Liver (tissue), 3 donors: ENCODE results near the gene IQSEC2.

ENCODE experiments used
- GABPA ChIP-seq, 2 donors: IDR thresholded peaks in 1 of 2; conservative IDR thresholded peaks in 1 of 2; 2 replicates each; pipeline ENCODE4 v1.6.1; 2016; ENCODE audit warnings: antibody characterized with exemption in 2 of 2, mild to moderate bottlenecking in 1 of 2, moderate library complexity in 1 of 2
- JUND ChIP-seq, 2 donors: IDR thresholded peaks; 2 replicates each; pipeline ENCODE4 v1.6.1; 2016; ENCODE audit warnings: antibody characterized with exemption in 2 of 2
- RXRA ChIP-seq, 2 donors: IDR thresholded peaks; 2 replicates each; pipeline ENCODE4 v1.6.1; 2017 to 2018; ENCODE audit warnings: antibody characterized with exemption in 2 of 2, mild to moderate bottlenecking in 1 of 2
- SP1 ChIP-seq: IDR thresholded peaks from 2 replicates; pipeline ENCODE4 v1.6.1; 2018; ENCODE audit warnings: antibody characterized with exemption, mild to moderate bottlenecking
- TAF1 ChIP-seq: conservative IDR thresholded peaks from 2 replicates; pipeline ENCODE4 v1.6.1; 2016; ENCODE audit warnings: antibody characterized with exemption, mild to moderate bottlenecking
- YY1 ChIP-seq: IDR thresholded peaks from 2 replicates; pipeline ENCODE4 v1.6.1; 2016; ENCODE audit warnings: antibody characterized with exemption, mild to moderate bottlenecking
- TF ChIP-seq, protein P1 (sequence below): fragments of 150-350 bp; IDR thresholded peaks from 2 replicates; pipeline ENCODE4 v1.5.1; 2017; ENCODE audit warnings: improper control_type of control experiment, low read depth, low read length; ENCODE audit not compliant: missing input control
- TF ChIP-seq, protein P2 (sequence below): IDR thresholded peaks from 2 replicates; pipeline ENCODE4 v1.6.1; 2016; ENCODE audit warnings: antibody characterized with exemption
- TF ChIP-seq, protein P3 (sequence below): IDR thresholded peaks from 2 replicates; pipeline ENCODE4 v1.6.1; 2016; ENCODE audit warnings: antibody characterized with exemption
- TF ChIP-seq, protein P4 (sequence below): IDR thresholded peaks from 2 replicates; pipeline ENCODE4 v1.6.1; 2016; ENCODE audit warnings: antibody characterized with exemption
- donor health status: healthy.
- donor health status: healthy.

DNA sequence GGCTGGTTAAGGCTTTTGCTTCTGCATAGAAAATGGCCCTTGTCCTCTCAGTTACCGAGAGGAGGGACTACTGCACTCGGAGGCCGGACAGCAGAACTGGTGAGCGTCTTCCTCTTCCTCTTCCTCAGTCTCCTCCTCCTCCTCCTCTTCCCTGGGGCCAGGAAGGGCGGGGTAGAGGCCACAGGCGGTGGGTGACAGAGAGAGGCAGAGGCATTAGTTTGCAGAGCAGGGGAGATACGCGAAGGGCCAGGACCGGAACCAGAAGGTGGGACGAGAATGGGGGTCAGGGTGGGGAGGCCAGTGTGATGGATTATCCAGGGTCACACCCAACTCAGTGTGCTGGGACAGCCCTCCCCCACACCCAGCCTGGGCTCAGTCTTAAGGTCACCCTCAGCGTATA, 14.5 kb downstream of the IQSEC2 start:
- TF ChIP-seq, protein P1, sequence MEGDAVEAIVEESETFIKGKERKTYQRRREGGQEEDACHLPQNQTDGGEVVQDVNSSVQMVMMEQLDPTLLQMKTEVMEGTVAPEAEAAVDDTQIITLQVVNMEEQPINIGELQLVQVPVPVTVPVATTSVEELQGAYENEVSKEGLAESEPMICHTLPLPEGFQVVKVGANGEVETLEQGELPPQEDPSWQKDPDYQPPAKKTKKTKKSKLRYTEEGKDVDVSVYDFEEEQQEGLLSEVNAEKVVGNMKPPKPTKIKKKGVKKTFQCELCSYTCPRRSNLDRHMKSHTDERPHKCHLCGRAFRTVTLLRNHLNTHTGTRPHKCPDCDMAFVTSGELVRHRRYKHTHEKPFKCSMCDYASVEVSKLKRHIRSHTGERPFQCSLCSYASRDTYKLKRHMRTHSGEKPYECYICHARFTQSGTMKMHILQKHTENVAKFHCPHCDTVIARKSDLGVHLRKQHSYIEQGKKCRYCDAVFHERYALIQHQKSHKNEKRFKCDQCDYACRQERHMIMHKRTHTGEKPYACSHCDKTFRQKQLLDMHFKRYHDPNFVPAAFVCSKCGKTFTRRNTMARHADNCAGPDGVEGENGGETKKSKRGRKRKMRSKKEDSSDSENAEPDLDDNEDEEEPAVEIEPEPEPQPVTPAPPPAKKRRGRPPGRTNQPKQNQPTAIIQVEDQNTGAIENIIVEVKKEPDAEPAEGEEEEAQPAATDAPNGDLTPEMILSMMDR = no peak
- TF ChIP-seq RXRA (IDR thresholded peaks at IDR 0.05) (no peak), YY1 (no peak), TAF1 (no peak), SP1 (no peak), GABPA (IDR thresholded peaks at IDR 0.05 in 1 of 2, conservative IDR thresholded peaks at IDR 0.05 in 1 of 2) (no peak), JUND (IDR thresholded peaks at IDR 0.05) (no peak)
- TF ChIP-seq, protein P2, sequence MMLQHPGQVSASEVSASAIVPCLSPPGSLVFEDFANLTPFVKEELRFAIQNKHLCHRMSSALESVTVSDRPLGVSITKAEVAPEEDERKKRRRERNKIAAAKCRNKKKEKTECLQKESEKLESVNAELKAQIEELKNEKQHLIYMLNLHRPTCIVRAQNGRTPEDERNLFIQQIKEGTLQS = no peak
- TF ChIP-seq, protein P3, sequence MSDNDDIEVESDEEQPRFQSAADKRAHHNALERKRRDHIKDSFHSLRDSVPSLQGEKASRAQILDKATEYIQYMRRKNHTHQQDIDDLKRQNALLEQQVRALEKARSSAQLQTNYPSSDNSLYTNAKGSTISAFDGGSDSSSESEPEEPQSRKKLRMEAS = no peak
- TF ChIP-seq, protein P4, sequence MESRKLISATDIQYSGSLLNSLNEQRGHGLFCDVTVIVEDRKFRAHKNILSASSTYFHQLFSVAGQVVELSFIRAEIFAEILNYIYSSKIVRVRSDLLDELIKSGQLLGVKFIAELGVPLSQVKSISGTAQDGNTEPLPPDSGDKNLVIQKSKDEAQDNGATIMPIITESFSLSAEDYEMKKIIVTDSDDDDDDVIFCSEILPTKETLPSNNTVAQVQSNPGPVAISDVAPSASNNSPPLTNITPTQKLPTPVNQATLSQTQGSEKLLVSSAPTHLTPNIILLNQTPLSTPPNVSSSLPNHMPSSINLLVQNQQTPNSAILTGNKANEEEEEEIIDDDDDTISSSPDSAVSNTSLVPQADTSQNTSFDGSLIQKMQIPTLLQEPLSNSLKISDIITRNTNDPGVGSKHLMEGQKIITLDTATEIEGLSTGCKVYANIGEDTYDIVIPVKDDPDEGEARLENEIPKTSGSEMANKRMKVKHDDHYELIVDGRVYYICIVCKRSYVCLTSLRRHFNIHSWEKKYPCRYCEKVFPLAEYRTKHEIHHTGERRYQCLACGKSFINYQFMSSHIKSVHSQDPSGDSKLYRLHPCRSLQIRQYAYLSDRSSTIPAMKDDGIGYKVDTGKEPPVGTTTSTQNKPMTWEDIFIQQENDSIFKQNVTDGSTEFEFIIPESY = no peak
